T-helper 17 cell (primary cell): ENCODE data around the gene APOBEC3A. TPM values are rescaled to one million over a fixed set of nuclear protein-coding genes. Genes with fewer than 3 reads are reported as not detected.
"Not testable (repeated sequence)": the region's sequence is repeated elsewhere in the genome, so short reads cannot be mapped to it uniquely, and the experiment has no call there.

ENCODE experiments used
- ATAC-seq: fragments of 150-1000 bp; cut with Tn5 transposase; 2 replicates; pipeline ENCODE4 v1.10.0; 2021; ENCODE audit warnings: mild to moderate bottlenecking, moderate library complexity
- DNase-seq, 3 donors: peaks; one replicate each; pipeline versions ENCODE4 v3.0.0 to v3.0.0-alpha.2; 2020 to 2021
- H3K9me3 ChIP-seq: one replicate; pipeline ENCODE4 v1.7.0; 2013; ENCODE audit warnings: low read length, mild to moderate bottlenecking; ENCODE audit not compliant: control insufficient read depth, poor library complexity, severe bottlenecking
- H3K27ac Mint-ChIP-seq: one replicate; pipeline ENCODE4 v1.8.0; 2022; ENCODE audit warnings: mild to moderate bottlenecking, moderate library complexity, mixed read lengths
- H3K27me3 Mint-ChIP-seq: one replicate; pipeline ENCODE4 v1.8.0; 2022; ENCODE audit warnings: mixed read lengths
- H3K36me3 Mint-ChIP-seq: one replicate; pipeline ENCODE4 v1.8.0; 2022; ENCODE audit warnings: low read depth, mixed read lengths
- H3K4me1 Mint-ChIP-seq: one replicate; pipeline ENCODE4 v1.8.0; 2022; ENCODE audit warnings: mild to moderate bottlenecking, mixed read lengths
- H3K4me3 Mint-ChIP-seq: one replicate; pipeline ENCODE4 v1.8.0; 2022; ENCODE audit warnings: mild to moderate bottlenecking, moderate library complexity, mixed read lengths
- total RNA-seq, 4 donors: library from RNA in 2 of 4; stranded (reverse) in 2 of 4; gene quantifications; one replicate each; pipeline ENCODE4 v1.2.3 and lab custom pipeline; 2022 to 2026

APOBEC3A gene
- total RNA-seq, 2 donors from 2014 or later, result 0.70 to 4.1 TPM

DNA sequence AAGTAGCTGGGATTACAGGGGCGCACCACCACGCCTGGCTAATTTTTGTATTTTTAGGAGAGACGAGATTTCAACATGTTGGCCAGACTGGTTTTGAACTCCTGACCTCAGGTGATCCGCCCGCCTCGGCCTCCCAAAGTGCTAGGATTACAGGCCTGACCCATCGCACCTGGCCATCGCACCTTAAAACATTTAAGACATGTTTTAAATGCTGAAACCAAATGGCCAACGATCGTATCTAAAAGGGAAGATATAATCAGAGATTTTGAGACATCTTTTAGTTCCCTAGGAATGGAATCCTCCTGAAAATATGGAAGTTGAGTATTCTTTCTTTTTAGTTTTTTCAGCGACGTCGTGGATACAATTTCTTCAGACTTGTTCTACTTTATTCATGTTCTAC lies 21.8 kb upstream of the APOBEC3A start:
- ATAC-seq (no peak), DNase-seq (no peak)
- peak overlapping the region; percentile 61 for H3K27ac Mint-ChIP-seq
- peaks cover 11% of the 10 kb centered on the region for H3K36me3 Mint-ChIP-seq
- peaks cover 3% of the 10 kb centered on the region for H3K4me1 Mint-ChIP-seq
- peaks cover 60% of the 10 kb centered on the region for H3K27me3 Mint-ChIP-seq
- H3K4me3 Mint-ChIP-seq, result no peak overlapping the region
- no peaks in the 10 kb centered on the region for H3K9me3 ChIP-seq

DNA sequence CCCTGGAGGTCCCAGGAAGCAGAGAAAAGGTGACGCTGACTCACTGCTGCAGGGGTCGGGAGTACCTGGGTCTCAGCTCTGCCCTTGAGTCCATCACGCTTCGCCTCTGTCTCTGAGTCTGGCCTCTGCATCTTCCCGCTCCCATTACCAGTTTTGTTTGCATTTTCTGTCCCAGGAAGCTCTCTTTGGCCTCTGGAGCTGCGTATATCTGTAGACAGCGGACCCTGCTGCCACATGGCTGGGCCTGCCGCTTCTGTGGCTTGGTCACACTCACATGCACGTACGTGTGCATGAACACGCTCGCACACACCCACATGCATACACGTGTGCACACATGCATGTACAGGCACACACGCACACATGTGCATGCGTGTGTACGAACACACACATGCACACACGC lies 20.8 kb upstream of the APOBEC3A start:
- Mint-ChIP-seq H3K27me3 (peaks cover 68% of the 10 kb centered on the region), H3K4me1 (peaks cover 9% of the 10 kb centered on the region), H3K27ac (no peak overlapping the region), H3K36me3 (peaks cover 11% of the 10 kb centered on the region), H3K4me3 (no peak overlapping the region)
- ATAC-seq, result no peak
- H3K9me3 ChIP-seq, result no peaks in the 10 kb centered on the region
- DNase-seq, result no peak

- DNase-seq (no peak), ATAC-seq (no peak)
- no peak overlapping the region for H3K4me3 Mint-ChIP-seq
- peaks cover 73% of the 10 kb centered on the region for H3K27me3 Mint-ChIP-seq
- H3K4me1 Mint-ChIP-seq, result peaks cover 14% of the 10 kb centered on the region
- peaks cover 15% of the 10 kb centered on the region for H3K36me3 Mint-ChIP-seq
- H3K27ac Mint-ChIP-seq, result no peak overlapping the region
- no peaks in the 10 kb centered on the region for H3K9me3 ChIP-seq
These were observed 20.4 kb upstream of the APOBEC3A start for GRCh38 chr22:38937036-38937435.

DNA sequence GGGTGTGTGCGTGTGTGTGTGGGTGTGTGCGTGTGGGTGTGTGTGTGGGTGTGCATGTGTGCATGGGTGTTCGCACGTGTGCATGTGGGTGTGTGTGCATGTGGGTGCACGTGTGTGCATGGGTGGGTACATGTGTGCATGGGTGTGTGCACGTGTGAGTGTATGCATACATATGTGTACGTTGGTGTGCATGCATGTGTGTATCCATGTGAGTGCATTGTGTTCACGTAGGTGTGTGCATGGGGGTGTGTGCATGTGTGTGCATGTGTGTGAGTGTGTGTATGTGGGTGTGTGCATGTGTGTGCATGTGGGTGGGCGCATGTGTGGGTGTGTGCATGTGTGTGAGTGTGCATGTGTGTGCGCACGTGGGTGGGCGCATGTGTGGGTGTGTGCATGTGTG lies 19.9 kb upstream of the APOBEC3A start:
- H3K9me3 ChIP-seq, result no peaks in the 10 kb centered on the region
- Mint-ChIP-seq H3K27me3 (peaks cover 78% of the 10 kb centered on the region), H3K36me3 (peaks cover 15% of the 10 kb centered on the region), H3K4me3 (no peak overlapping the region), H3K27ac (no peak overlapping the region), H3K4me1 (peaks cover 14% of the 10 kb centered on the region)
- no peak for DNase-seq
- ATAC-seq, result no peak

GRCh38 chr22:38938221-38938620 lies 19.2 kb upstream of the APOBEC3A start:
- Mint-ChIP-seq H3K27ac (peak overlapping the region; percentile 43), H3K4me1 (peaks cover 14% of the 10 kb centered on the region), H3K4me3 (no peak overlapping the region), H3K27me3 (peaks cover 78% of the 10 kb centered on the region), H3K36me3 (peaks cover 15% of the 10 kb centered on the region)
- H3K9me3 ChIP-seq, result no peaks in the 10 kb centered on the region
- DNase-seq, result no peak
- ATAC-seq, result no peak

GRCh38 chr22:38938925-38939324 lies 18.5 kb upstream of the APOBEC3A start:
- no peak overlapping the region for H3K27ac Mint-ChIP-seq

DNA sequence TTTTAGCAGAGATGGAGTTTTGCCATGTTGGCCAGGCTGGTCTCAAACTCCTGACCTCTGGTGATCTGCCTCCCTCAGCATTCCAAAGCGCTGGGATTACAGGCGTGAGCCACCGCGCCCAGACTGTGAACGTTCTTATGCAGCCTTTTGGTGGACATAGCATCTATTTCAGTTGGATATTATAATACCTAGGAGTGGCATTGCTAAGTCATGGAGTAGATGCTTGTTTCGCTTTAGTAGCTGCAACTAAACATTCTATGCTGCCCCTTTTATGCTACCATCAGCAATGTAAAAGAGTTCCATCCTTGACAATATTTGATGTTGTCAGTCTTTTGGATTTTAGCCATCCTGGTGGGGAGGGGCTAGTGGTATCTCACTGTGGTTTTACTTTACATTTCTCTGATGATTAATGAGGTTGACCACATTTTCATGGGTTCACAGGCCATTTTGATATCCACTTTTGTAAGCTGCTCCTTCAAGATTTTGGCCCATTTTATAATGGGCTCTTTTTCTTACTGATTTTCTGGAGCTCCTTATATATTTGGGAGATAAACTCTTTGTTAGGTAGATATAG lies 16.5 kb upstream of the APOBEC3A start:
- no peak for DNase-seq
- Mint-ChIP-seq H3K27me3 (peaks cover 83% of the 10 kb centered on the region), H3K27ac (peak overlapping the region; percentile 78), H3K36me3 (peaks cover 13% of the 10 kb centered on the region), H3K4me3 (peak overlapping the region; percentile 91), H3K4me1 (peaks cover 19% of the 10 kb centered on the region)
- no peak for ATAC-seq
- H3K9me3 ChIP-seq, result no peaks in the 10 kb centered on the region

More at GRCh38 chr22:38938925-38939324, 18.5 kb upstream of the APOBEC3A start:
- DNase-seq, result no peak
- H3K9me3 ChIP-seq, result no peaks in the 10 kb centered on the region
- peaks cover 15% of the 10 kb centered on the region for H3K36me3 Mint-ChIP-seq
- H3K27me3 Mint-ChIP-seq, result peaks cover 80% of the 10 kb centered on the region
- peaks cover 19% of the 10 kb centered on the region for H3K4me1 Mint-ChIP-seq
- ATAC-seq, result no peak
- H3K4me3 Mint-ChIP-seq, result no peak overlapping the region

- DNase-seq (no peak), ATAC-seq (peak; percentile 54)
- Mint-ChIP-seq H3K27me3 (peaks cover 89% of the 10 kb centered on the region), H3K4me3 (peak overlapping the region; percentile 91), H3K36me3 (peaks cover 13% of the 10 kb centered on the region), H3K4me1 (peaks cover 20% of the 10 kb centered on the region), H3K27ac (peak overlapping the region; percentile 78)
- no peaks in the 10 kb centered on the region for H3K9me3 ChIP-seq
These were observed 15.9 kb upstream of the APOBEC3A start for GRCh38 chr22:38941488-38941987.

GRCh38 chr22:38942702-38943101 lies 14.7 kb upstream of the APOBEC3A start:
- Mint-ChIP-seq H3K4me1 (peaks cover 20% of the 10 kb centered on the region), H3K27me3 (peaks cover 94% of the 10 kb centered on the region), H3K36me3 (peaks cover 13% of the 10 kb centered on the region), H3K27ac (peak overlapping the region; percentile 78), H3K4me3 (peak overlapping the region; percentile 46)
- no peaks in the 10 kb centered on the region for H3K9me3 ChIP-seq
- no peak for DNase-seq
- ATAC-seq, result no peak

DNA sequence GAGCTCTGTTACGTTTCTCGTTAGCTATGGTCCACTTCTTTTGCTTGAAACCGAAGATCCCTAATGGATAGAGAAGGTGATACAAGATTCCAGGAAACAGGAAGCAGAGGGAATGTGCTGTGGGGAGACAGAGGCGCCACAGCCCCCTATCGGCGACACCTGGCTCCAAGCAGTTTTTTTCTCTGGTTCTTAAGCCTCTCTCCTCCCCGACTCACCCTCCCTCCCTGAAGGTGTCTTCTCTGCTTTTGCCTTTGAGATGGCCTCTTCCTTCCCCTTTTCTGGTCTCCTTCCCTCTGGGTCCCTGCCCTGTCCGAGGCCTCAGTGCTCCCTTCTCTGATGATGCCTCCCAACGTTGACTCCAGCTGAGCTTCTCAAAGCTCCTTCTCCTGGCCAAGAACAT lies 14.2 kb upstream of the APOBEC3A start:
- Mint-ChIP-seq H3K27me3 (peaks cover 94% of the 10 kb centered on the region), H3K4me3 (no peak overlapping the region), H3K4me1 (peaks cover 19% of the 10 kb centered on the region), H3K27ac (peak overlapping the region; percentile 41), H3K36me3 (peaks cover 10% of the 10 kb centered on the region)
- DNase-seq (no peak), ATAC-seq (no peak)
- H3K9me3 ChIP-seq, result no peaks in the 10 kb centered on the region

DNA sequence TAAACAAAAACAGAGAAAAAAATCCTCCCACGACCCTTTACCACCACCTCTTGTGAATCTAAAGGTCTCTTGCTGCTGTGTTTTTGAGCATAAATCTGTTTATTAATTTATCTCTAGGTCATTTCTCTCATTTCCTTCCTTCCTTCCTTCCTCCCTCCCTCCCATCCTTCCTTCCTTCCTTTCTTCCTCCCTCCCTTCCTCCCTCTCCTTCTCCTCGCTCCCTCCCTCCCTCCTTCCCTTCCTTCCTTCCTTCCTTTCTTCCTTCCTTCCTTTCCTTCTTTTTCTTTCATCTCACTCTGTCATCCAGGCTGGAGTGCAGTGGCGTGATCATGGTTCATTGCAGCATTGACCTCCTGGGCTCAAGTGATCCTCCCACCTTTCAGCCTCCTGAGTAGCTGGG lies 13.5 kb upstream of the APOBEC3A start:
- DNase-seq (no peak), ATAC-seq (no peak)
- Mint-ChIP-seq H3K4me3 (no peak overlapping the region), H3K36me3 (peaks cover 4% of the 10 kb centered on the region), H3K27me3 (peaks cover 90% of the 10 kb centered on the region), H3K27ac (no peak overlapping the region), H3K4me1 (peaks cover 19% of the 10 kb centered on the region)
- no peaks in the 10 kb centered on the region for H3K9me3 ChIP-seq

- no peaks in the 10 kb centered on the region for H3K9me3 ChIP-seq
- Mint-ChIP-seq H3K4me3 (no peak overlapping the region), H3K4me1 (peaks cover 19% of the 10 kb centered on the region), H3K36me3 (peaks cover 4% of the 10 kb centered on the region), H3K27me3 (peaks cover 82% of the 10 kb centered on the region), H3K27ac (no peak overlapping the region)
- DNase-seq (no peak), ATAC-seq (no peak)
These were observed 12.8 kb upstream of the APOBEC3A start for GRCh38 chr22:38944653-38945052.

GRCh38 chr22:38945706-38946338 lies 11.6 kb upstream of the APOBEC3A start:
- not testable (repeated sequence) for H3K27ac Mint-ChIP-seq, DNase-seq, H3K9me3 ChIP-seq, ATAC-seq, H3K4me3 Mint-ChIP-seq, H3K36me3 Mint-ChIP-seq
- H3K27me3 Mint-ChIP-seq, result peaks cover 82% of the 10 kb centered on the region
- H3K4me1 Mint-ChIP-seq, result peaks cover 19% of the 10 kb centered on the region

GRCh38 chr22:38946771-38947170 lies 10.6 kb upstream of the APOBEC3A start:
- Mint-ChIP-seq H3K4me1 (peaks cover 12% of the 10 kb centered on the region), H3K27me3 (peaks cover 74% of the 10 kb centered on the region), H3K36me3 (peaks cover 2% of the 10 kb centered on the region), H3K4me3 (no peak overlapping the region), H3K27ac (no peak overlapping the region)
- ATAC-seq (no peak), DNase-seq (no peak)
- H3K9me3 ChIP-seq, result no peaks in the 10 kb centered on the region
